ENCODE data around the gene FAM120B.
"Not testable (repeated sequence)": the region's sequence is repeated elsewhere in the genome, so short reads cannot be mapped to it uniquely, and the experiment has no call there.

Gene FAM120B

DNA sequence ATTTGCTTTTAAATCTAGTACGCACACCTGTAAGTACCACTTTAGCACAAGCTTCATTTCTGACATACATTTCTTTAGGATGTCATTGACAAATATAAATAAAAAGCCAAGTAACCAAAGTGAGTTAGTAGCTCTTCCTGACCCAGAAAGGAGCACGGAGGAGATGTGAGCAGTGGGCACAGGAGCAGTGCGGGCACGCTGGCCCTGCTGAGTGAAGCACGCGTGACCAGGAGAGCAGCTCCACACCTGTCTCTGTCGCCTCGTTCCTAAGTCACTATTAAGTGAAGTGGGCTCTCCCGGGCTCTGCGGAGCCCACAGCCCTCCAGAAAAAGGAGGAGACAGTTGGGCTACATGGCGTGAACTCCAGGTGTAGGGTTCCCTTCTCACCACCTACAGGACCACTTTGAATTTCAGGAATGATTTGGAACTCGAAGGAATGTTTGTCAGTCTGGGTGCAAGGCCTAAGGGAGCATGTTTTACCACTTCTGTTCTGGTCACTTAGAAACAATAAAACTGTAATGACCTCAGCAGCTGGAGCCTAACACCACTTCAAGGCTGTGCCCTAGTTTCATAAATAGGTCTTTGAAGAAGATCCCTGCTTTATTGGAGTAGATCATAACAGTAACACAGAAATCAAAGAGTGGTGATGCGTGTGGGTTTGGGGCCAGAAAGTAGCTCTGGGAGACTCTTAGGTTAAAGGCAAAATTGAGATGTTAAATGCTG lies 95.9 kb downstream of the FAM120B start:
- no peak overlapping the region for H3K4me3 ChIP-seq (ENCODE audit: low read depth in 1 of 2, low read length in 2 of 2)
- H3K9me3 ChIP-seq (ENCODE audit: control insufficient read depth in 1 of 2, low read length in 2 of 2), result no peaks in the 10 kb centered on the region
- H3K27me3 ChIP-seq (ENCODE audit: control insufficient read depth in 1 of 2, insufficient read depth in 2 of 2, low read length in 2 of 2), result no peaks in the 10 kb centered on the region
- H3K9ac ChIP-seq (ENCODE audit: low read depth in 1 of 2, low read length in 2 of 2), result no peak overlapping the region
- H3K36me3 ChIP-seq (ENCODE audit: control insufficient read depth in 1 of 2, insufficient read depth in 2 of 2, low read length in 2 of 2), result peaks cover 30 to 78% of the 10 kb centered on the region in 2 donors
- no peaks in the 10 kb centered on the region for H3K4me1 ChIP-seq (ENCODE audit: control insufficient read depth in 1 of 2, insufficient read depth in 2 of 2, low read length in 2 of 2)
- no peak overlapping the region for H3K27ac ChIP-seq (ENCODE audit: low read depth, low read length)

GRCh38 chr6:170403451-170403850 lies 96.9 kb downstream of the FAM120B start:
- Histone ChIP-seq H3K27ac (ENCODE audit: low read depth, low read length) (no peak overlapping the region), H3K9me3 (ENCODE audit: control insufficient read depth in 1 of 2, low read length in 2 of 2) (no peaks in the 10 kb centered on the region), H3K36me3 (ENCODE audit: control insufficient read depth in 1 of 2, insufficient read depth in 2 of 2, low read length in 2 of 2) (peaks cover 23 to 71% of the 10 kb centered on the region in 2 donors)

GRCh38 chr6:170404036-170404435 lies 97.5 kb downstream of the FAM120B start:
- Histone ChIP-seq H3K4me3 (ENCODE audit: low read depth in 1 of 2, low read length in 2 of 2) (no peak overlapping the region), H3K27ac (ENCODE audit: low read depth, low read length) (no peak overlapping the region), H3K9me3 (ENCODE audit: control insufficient read depth in 1 of 2, low read length in 2 of 2) (no peaks in the 10 kb centered on the region), H3K4me1 (ENCODE audit: control insufficient read depth in 1 of 2, insufficient read depth in 2 of 2, low read length in 2 of 2) (no peaks in the 10 kb centered on the region), H3K9ac (ENCODE audit: low read depth in 1 of 2, low read length in 2 of 2) (no peak overlapping the region), H3K27me3 (ENCODE audit: control insufficient read depth in 1 of 2, insufficient read depth in 2 of 2, low read length in 2 of 2) (no peaks in the 10 kb centered on the region), H3K36me3 (ENCODE audit: control insufficient read depth in 1 of 2, insufficient read depth in 2 of 2, low read length in 2 of 2) (peaks cover 23 to 67% of the 10 kb centered on the region in 2 donors)

More at GRCh38 chr6:170403451-170403850, 96.9 kb downstream of the FAM120B start:
- Histone ChIP-seq H3K4me1 (ENCODE audit: control insufficient read depth in 1 of 2, insufficient read depth in 2 of 2, low read length in 2 of 2) (no peaks in the 10 kb centered on the region), H3K27me3 (ENCODE audit: control insufficient read depth in 1 of 2, insufficient read depth in 2 of 2, low read length in 2 of 2) (no peaks in the 10 kb centered on the region), H3K9ac (ENCODE audit: low read depth in 1 of 2, low read length in 2 of 2) (no peak overlapping the region), H3K4me3 (ENCODE audit: low read depth in 1 of 2, low read length in 2 of 2) (no peak overlapping the region)

DNA sequence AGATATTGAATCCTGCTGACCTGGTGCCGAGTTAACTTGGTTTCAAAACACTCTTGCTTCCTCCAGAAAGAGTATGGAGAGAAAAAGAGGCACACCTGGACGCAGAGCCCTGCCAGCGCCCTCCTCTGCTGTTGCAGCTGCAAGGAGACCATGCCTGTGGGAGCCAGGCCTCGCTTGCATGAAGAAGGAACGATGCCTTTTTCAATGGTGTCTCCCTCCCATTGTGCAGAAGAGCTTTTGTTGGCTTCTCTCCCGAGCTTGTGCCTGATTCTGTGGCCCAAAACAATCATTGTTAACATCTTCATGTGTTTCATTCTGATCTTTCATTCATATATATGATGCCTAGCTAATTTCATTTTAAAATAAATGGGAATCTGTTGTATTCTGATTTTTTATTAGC lies 98.1 kb downstream of the FAM120B start:
- no peaks in the 10 kb centered on the region for H3K4me1 ChIP-seq (ENCODE audit: control insufficient read depth in 1 of 2, insufficient read depth in 2 of 2, low read length in 2 of 2)
- H3K9me3 ChIP-seq (ENCODE audit: control insufficient read depth in 1 of 2, low read length in 2 of 2), result no peaks in the 10 kb centered on the region
- H3K4me3 ChIP-seq (ENCODE audit: low read depth in 1 of 2, low read length in 2 of 2), result no peak overlapping the region
- no peaks in the 10 kb centered on the region for H3K27me3 ChIP-seq (ENCODE audit: control insufficient read depth in 1 of 2, insufficient read depth in 2 of 2, low read length in 2 of 2)
- H3K9ac ChIP-seq (ENCODE audit: low read depth in 1 of 2, low read length in 2 of 2), result no peak overlapping the region
- no peak overlapping the region for H3K27ac ChIP-seq (ENCODE audit: low read depth, low read length)
- H3K36me3 ChIP-seq (ENCODE audit: control insufficient read depth in 1 of 2, insufficient read depth in 2 of 2, low read length in 2 of 2), result peaks cover 23 to 67% of the 10 kb centered on the region in 2 donors

- H3K9ac ChIP-seq (ENCODE audit: low read depth in 1 of 2, low read length in 2 of 2), result no peak overlapping the region
- H3K27me3 ChIP-seq (ENCODE audit: control insufficient read depth in 1 of 2, insufficient read depth in 2 of 2, low read length in 2 of 2), result no peaks in the 10 kb centered on the region
- H3K36me3 ChIP-seq (ENCODE audit: control insufficient read depth in 1 of 2, insufficient read depth in 2 of 2, low read length in 2 of 2), result peaks cover 23 to 60% of the 10 kb centered on the region in 2 donors
- no peak overlapping the region for H3K4me3 ChIP-seq (ENCODE audit: low read depth in 1 of 2, low read length in 2 of 2)
- H3K4me1 ChIP-seq (ENCODE audit: control insufficient read depth in 1 of 2, insufficient read depth in 2 of 2, low read length in 2 of 2), result no peaks in the 10 kb centered on the region
- H3K9me3 ChIP-seq (ENCODE audit: control insufficient read depth in 1 of 2, low read length in 2 of 2), result no peaks in the 10 kb centered on the region
- no peak overlapping the region for H3K27ac ChIP-seq (ENCODE audit: low read depth, low read length)
These were observed 98.9 kb downstream of the FAM120B start for GRCh38 chr6:170405311-170405975.

GRCh38 chr6:170407200-170407599 lies 100.6 kb downstream of the FAM120B start:
- H3K9me3 ChIP-seq (ENCODE audit: control insufficient read depth in 1 of 2, low read length in 2 of 2), result no peaks in the 10 kb centered on the region
- no peaks in the 10 kb centered on the region for H3K4me1 ChIP-seq (ENCODE audit: control insufficient read depth in 1 of 2, insufficient read depth in 2 of 2, low read length in 2 of 2)
- H3K4me3 ChIP-seq (ENCODE audit: low read depth in 1 of 2, low read length in 2 of 2), result no peak overlapping the region
- H3K27me3 ChIP-seq (ENCODE audit: control insufficient read depth in 1 of 2, insufficient read depth in 2 of 2, low read length in 2 of 2), result no peaks in the 10 kb centered on the region
- H3K36me3 ChIP-seq (ENCODE audit: control insufficient read depth in 1 of 2, insufficient read depth in 2 of 2, low read length in 2 of 2), result peaks cover 16 to 43% of the 10 kb centered on the region in 2 donors
- H3K9ac ChIP-seq (ENCODE audit: low read depth in 1 of 2, low read length in 2 of 2), result no peak overlapping the region
- H3K27ac ChIP-seq (ENCODE audit: low read depth, low read length), result no peak overlapping the region

DNA sequence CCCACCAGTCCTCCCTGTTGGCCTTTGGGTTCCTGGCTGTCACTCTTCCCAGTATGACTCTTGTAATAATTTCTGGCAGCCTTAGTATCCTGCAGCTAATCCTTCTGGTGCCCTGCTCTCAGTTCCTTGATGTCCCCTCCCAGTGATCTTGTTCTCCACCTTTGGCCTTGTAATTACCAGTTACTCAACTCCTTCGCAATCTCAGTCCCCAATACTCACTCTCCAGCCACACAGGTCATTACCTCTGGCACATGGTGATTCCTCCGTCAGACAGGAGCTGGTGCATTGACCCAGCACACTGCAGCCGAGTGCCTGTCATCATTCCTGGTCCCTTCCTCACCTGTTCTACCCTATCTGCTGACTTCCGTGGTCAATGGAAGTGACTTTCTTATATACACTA lies 101.4 kb downstream of the FAM120B start:
- Histone ChIP-seq H3K9me3 (ENCODE audit: control insufficient read depth in 1 of 2, low read length in 2 of 2) (no peaks in the 10 kb centered on the region), H3K4me1 (ENCODE audit: control insufficient read depth in 1 of 2, insufficient read depth in 2 of 2, low read length in 2 of 2) (no peaks in the 10 kb centered on the region), H3K4me3 (ENCODE audit: low read depth in 1 of 2, low read length in 2 of 2) (no peak overlapping the region), H3K9ac (ENCODE audit: low read depth in 1 of 2, low read length in 2 of 2) (no peak overlapping the region), H3K27ac (ENCODE audit: low read depth, low read length) (no peak overlapping the region), H3K27me3 (ENCODE audit: control insufficient read depth in 1 of 2, insufficient read depth in 2 of 2, low read length in 2 of 2) (no peaks in the 10 kb centered on the region), H3K36me3 (ENCODE audit: control insufficient read depth in 1 of 2, insufficient read depth in 2 of 2, low read length in 2 of 2) (peaks cover 16 to 36% of the 10 kb centered on the region in 2 donors)

DNA sequence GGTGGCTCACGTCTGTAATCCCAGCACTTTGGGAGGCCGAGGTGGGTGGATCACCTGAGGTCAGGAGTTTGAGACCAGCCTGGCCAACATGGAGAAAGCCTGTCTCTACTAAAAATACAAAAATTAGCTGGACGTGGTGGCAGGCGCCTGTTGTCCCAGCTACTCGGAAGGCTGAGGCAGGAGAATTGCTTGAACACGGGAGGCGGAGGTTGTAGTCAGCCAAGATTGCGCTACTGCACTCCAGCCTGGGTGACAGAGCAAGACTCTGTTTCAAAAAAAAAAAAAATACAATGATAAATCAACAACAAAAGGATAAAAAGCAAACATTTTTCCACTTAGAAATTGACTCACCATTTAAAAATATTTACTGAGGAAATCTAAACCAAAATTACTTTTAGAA lies 103.2 kb downstream of the FAM120B start:
- not testable (repeated sequence) for H3K9me3 ChIP-seq (ENCODE audit: control insufficient read depth in 1 of 2, low read length in 2 of 2); H3K4me3 ChIP-seq (ENCODE audit: low read depth in 1 of 2, low read length in 2 of 2); H3K4me1 ChIP-seq (ENCODE audit: control insufficient read depth in 1 of 2, insufficient read depth in 2 of 2, low read length in 2 of 2); H3K9ac ChIP-seq (ENCODE audit: low read depth in 1 of 2, low read length in 2 of 2); H3K27ac ChIP-seq (ENCODE audit: low read depth, low read length); H3K27me3 ChIP-seq (ENCODE audit: control insufficient read depth in 1 of 2, insufficient read depth in 2 of 2, low read length in 2 of 2)
- peaks cover 9 to 18% of the 10 kb centered on the region in 2 donors for H3K36me3 ChIP-seq (ENCODE audit: control insufficient read depth in 1 of 2, insufficient read depth in 2 of 2, low read length in 2 of 2)

DNA sequence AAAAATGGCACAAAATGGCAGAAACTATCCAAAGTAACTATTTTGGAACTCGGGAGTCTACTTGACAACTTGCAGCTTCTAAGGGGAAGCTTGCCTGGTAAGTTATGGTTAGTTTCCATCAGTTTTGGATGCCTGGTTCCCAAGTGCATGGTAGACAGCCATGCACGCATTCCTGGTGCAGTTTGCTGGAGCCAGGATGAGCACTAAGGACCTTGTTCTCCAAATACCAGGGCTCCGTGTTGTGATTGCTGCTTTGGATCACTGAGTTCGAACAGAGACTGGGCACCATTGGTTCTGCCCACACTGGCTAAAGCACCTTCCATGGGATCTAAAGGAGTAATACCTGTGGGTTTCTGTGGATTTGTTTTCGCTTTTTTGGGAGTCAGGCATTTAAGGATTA lies 103.7 kb downstream of the FAM120B start:
- no peaks in the 10 kb centered on the region for H3K27me3 ChIP-seq (ENCODE audit: control insufficient read depth in 1 of 2, insufficient read depth in 2 of 2, low read length in 2 of 2)

GRCh38 chr6:170415318-170415717 lies 108.8 kb downstream of the FAM120B start:
- Histone ChIP-seq H3K4me3 (ENCODE audit: low read depth in 1 of 2, low read length in 2 of 2) (no peak overlapping the region), H3K9ac (ENCODE audit: low read depth in 1 of 2, low read length in 2 of 2) (no peak overlapping the region), H3K27ac (ENCODE audit: low read depth, low read length) (no peak overlapping the region), H3K9me3 (ENCODE audit: control insufficient read depth in 1 of 2, low read length in 2 of 2) (no peaks in the 10 kb centered on the region), H3K36me3 (ENCODE audit: control insufficient read depth in 1 of 2, insufficient read depth in 2 of 2, low read length in 2 of 2) (no peaks in the 10 kb centered on the region), H3K4me1 (ENCODE audit: control insufficient read depth in 1 of 2, insufficient read depth in 2 of 2, low read length in 2 of 2) (no peaks in the 10 kb centered on the region), H3K27me3 (ENCODE audit: control insufficient read depth in 1 of 2, insufficient read depth in 2 of 2, low read length in 2 of 2) (peaks cover 0 to 2% of the 10 kb centered on the region in 2 donors)

More for the DNA sequence above, 103.7 kb downstream of the FAM120B start:
- peaks cover 4 to 13% of the 10 kb centered on the region in 2 donors for H3K36me3 ChIP-seq (ENCODE audit: control insufficient read depth in 1 of 2, insufficient read depth in 2 of 2, low read length in 2 of 2)
- no peak overlapping the region for H3K27ac ChIP-seq (ENCODE audit: low read depth, low read length)
- H3K4me3 ChIP-seq (ENCODE audit: low read depth in 1 of 2, low read length in 2 of 2), result no peak overlapping the region
- no peak overlapping the region for H3K9ac ChIP-seq (ENCODE audit: low read depth in 1 of 2, low read length in 2 of 2)
- H3K4me1 ChIP-seq (ENCODE audit: control insufficient read depth in 1 of 2, insufficient read depth in 2 of 2, low read length in 2 of 2), result no peaks in the 10 kb centered on the region
- H3K9me3 ChIP-seq (ENCODE audit: control insufficient read depth in 1 of 2, low read length in 2 of 2), result no peaks in the 10 kb centered on the region
